ELF-1 (cell line): ENCODE results near the gene ESYT2.

Experiments used
- DNase-seq: peaks from one replicate; pipeline ENCODE4 v3.0.0-alpha.2; 2016; ENCODE audit warnings: low read depth, low spot score

Gene ESYT2

GRCh38 chr7:158803367-158803969 lies 25.8 kb downstream of the ESYT2 start:
- DNase-seq = no peak

DNA sequence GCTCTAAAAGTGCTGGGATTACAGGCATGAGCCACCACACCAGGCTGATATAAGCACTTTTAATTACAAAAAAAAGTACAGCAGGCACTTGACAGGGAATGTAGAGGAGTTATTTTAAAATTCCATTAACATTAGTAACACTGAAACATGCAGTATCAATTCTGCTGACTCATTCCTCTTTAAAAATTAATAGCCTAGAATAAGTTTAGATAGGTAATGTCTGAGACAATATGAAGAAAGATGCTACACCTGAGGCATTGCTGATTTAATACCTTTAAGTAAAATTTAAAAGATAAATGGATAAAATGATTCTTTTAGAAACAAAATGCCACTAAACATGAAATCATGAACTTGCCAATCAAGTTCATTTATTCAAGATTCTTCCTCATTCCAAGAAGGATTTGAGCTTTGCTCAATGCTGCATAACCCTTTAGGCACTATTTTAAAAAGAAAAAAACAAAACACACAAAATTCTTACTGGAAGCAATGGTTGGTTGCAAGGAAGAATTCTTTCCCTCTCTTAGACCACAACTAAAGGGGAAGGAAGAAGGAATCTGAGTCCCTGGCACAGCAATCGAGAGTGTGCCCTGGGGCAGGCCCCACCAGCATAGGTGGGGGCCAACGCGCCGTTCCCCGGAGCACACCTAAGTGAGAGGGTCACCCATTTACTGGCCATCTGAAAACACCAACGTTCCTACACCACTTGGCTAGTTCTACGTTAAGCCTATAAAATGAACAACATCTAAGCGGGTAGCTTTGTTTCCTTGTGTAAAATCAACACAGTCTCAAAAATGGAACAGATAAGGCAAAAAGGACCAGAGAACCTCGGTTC lies 26.6 kb downstream of the ESYT2 start:
- DNase-seq = peak; percentile 65

DNA sequence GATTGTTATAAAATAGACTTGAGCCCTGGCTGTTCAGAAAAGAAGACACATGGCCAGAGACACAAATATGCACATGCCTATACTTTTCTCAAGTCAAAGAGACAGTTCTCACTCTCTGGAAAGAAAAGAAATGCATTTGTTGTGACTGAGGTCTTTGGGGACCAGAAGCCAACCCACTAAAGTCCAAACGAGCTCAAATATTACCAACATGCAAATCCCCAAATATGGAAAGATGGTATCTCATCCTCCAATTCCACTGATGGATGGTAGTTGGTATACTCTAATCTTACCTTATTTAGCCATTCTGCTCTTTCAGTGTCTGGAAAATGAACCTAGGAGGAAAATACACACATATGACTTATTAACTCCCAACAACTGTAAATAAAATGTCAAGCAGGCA lies 30.6 kb downstream of the ESYT2 start:
- DNase-seq = no peak

- no peak for DNase-seq
Measured at GRCh38 chr7:158796667-158797066, 32.6 kb downstream of the ESYT2 start.

GRCh38 chr7:158795272-158795671 lies 34.0 kb downstream of the ESYT2 start:
- DNase-seq = no peak

- no peak for DNase-seq
Measured at GRCh38 chr7:158791107-158791506, 38.2 kb downstream of the ESYT2 start.

GRCh38 chr7:158789842-158790241 lies 39.5 kb downstream of the ESYT2 start:
- no peak for DNase-seq

DNA sequence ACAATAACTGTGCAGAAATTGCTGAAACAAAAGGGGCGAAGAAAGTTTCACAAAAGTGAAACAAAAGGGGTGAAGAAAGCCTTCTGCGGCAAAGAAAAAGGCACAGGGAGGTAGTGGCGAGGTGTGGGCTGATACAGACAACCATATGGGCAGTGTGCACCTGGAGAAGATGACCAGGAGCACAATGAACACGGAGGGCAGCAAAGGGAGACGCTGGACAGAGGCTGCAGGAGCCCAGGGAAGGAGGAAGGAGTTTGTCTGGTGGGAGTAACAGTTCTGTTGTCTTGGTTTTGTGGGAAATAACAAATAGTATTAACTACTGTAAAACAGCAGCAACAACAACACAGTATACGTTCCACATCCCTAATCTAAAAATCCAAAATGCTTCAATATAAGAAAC lies 42.4 kb downstream of the ESYT2 start:
- no peak for DNase-seq

GRCh38 chr7:158784270-158784669 lies 45.0 kb downstream of the ESYT2 start:
- DNase-seq = no peak

GRCh38 chr7:158783595-158783994 lies 45.7 kb downstream of the ESYT2 start:
- DNase-seq = no peak

DNA sequence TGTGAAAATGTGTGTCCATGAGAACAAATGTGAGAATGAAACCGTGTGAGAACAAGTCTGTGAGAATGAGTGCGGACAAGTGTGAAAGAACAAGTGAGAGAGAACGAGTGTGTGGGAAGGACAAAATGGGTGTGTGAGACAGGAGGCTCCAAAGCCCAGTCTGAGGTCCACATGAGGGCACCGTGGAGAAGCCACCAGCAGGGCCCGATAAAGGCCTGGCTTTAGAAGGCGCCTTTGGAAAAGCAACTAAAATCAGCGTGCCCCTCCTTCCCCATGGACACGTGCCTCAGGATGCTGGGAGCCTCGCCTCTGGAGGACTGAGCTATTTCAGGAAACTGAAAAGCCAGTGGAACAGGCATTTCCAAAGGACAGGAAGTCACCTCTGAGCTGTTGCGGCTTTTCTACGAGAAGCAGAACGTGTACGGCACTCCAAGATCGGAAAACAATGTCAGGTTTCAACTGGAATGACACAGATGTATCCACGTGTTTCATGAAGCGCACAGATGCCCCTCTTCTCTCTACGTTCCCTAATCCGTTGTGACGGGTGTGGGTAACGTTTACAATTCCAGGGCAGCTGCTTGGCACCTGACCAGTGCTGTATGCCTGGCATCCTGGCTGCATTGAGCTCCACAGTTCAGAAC lies 46.4 kb downstream of the ESYT2 start:
- peak; percentile 56 for DNase-seq

- no peak for DNase-seq
Measured at GRCh38 chr7:158781974-158782664, 47.2 kb downstream of the ESYT2 start.

DNA sequence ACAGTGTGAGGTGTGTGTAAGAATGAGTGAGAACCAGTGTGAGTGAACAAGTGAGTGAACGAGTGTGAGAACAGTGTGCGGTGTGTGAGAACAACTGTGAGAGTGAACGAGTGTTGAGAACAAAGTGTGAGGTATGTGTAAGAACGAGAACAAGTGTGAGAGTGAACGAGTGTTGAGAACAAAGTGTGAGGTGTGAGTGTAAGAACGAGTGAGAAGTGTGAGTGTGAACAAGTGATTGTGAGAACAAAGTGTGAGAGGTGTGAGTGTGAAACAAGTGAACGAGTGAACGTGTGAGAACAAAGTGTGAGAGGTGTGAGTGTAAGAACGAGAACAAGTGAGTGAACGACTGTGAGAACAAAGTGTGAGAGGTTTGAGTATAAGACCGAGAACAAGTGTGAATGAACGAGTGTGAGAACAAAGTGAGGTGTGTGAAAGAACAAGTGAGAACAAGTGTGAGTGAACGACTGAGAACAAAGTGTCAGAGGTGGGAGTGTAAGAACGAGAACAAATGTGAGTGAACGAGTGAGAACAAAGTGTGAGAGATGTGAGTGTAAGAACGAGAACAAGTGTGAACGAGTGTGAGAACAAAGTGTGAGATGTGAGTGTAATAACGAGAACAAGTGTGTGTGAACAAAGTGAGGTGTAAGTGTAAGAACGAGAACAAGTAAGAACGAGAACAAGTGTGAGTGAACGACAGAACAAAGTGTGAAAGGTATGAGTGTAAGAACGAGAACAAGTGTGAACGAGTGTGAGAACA lies 47.9 kb downstream of the ESYT2 start:
- no peak for DNase-seq

GRCh38 chr7:158779061-158780000 lies 50.0 kb downstream of the ESYT2 start:
- DNase-seq = no peak

DNA sequence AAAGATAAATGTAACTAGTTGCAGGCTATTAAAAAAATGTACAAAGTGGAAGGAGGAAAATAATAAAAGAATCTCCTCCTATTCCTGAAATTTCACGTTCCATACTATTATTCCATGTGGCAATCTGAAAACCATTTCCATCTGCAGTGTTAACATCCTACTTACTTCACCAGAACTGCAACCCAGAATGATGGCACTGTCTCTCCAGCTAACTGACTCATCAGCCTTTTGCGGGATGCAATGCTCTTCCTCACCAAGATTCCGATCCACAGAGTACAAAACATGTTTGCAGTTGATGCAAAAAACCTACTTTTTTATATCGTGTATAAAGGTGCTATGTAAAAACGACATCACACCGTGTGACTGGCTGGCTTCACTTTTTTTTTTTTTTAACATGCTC lies 50.8 kb downstream of the ESYT2 start:
- no peak for DNase-seq

GRCh38 chr7:158777793-158778192 lies 51.5 kb downstream of the ESYT2 start:
- no peak for DNase-seq

DNA sequence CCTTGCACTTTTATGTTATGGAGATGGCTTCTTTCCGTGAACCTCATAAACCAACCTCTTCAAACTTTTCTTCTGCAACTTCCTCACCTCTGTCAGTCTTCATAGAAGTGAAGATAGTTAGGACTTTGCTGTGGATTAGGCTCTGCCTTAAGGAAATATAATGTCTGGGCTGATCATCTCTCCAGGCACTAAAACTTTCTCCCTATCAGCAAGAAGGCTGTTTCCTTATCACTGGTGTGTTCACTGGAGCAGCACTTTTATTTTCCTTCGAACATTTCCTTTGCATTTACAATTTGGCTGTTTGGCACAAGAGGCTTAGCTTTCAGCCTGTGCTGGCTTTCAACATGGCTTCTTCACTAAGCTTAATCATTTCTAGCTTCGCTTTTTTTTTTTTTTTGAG lies 52.8 kb downstream of the ESYT2 start:
- DNase-seq = no peak

- DNase-seq = no peak
Measured at GRCh38 chr7:158774952-158775351, 54.4 kb downstream of the ESYT2 start.

DNA sequence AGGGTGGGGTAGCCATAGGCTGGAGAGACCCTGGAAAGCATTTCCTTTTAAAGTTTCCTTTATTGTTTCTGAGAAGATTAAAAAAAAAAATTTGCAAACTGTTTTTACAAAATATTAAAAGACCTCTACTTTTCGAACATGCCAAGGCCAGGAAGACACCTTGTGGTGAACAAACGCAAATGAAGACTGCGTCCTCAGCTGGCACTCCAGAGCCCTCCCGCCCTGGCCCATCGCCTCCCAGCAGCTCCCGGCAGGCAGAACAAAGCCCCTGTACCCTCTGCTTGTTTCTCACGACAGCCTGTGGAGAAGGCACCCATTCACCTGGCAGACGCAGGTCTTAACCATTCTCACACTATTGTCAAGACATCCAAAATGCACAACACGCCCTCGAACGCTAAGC lies 56.4 kb downstream of the ESYT2 start:
- no peak for DNase-seq

DNA sequence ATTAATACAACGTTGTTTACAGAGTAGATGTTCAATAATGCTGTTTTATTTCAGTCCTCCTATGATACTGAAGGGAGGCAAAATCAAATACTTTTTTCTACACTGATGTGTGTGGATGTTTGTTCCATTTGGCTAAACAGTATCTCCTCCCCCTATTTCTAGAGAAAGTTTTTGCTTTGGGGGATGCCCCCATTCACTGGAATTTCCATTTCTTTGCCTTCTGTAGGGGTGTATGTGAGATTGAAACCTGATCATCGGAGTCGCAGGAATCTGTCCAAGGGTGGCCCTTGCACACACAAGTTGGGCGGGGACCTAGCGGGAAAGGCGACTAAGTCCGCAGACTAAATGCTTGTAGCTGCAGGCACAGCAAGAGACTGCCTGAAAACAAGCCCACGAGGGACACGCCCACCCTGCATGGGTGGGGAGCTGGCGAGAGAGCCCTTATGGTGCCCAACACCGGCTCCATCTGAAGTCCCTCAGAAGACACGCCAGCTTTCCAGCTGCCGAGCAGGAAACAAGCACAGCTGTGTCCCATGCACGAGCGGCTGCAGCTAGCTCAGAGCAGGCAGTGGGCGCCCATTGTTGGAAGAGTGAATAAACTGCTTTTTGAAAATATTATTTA lies 58.0 kb downstream of the ESYT2 start:
- no peak for DNase-seq
